Skeletal muscle tissue (tissue), 4 donors: ENCODE data around the gene TGFA. TPM values are rescaled to one million over a fixed set of nuclear protein-coding genes. Genes with fewer than 3 reads are reported as not detected.

Experiments used
- H3K27ac ChIP-seq: one replicate; pipeline ENCODE4 v1.7.0; 2013; ENCODE audit warnings: mild to moderate bottlenecking, low read depth, low read length, inconsistent platforms
- H3K27me3 ChIP-seq, 3 donors: one replicate each; pipeline ENCODE4 v1.7.0; 2013; ENCODE audit warnings: low read length in 3 of 3; ENCODE audit not compliant: control insufficient read depth in 3 of 3, insufficient read depth in 3 of 3
- H3K36me3 ChIP-seq, 3 donors: one replicate each; pipeline ENCODE4 v1.7.0; 2013; ENCODE audit warnings: low read length in 3 of 3; ENCODE audit not compliant: control insufficient read depth in 3 of 3, insufficient read depth in 3 of 3
- H3K4me1 ChIP-seq, 3 donors: one replicate each; pipeline ENCODE4 v1.7.0; 2013; ENCODE audit warnings: low read length in 3 of 3, mild to moderate bottlenecking in 3 of 3; ENCODE audit not compliant: control insufficient read depth in 3 of 3, insufficient read depth in 3 of 3
- H3K4me3 ChIP-seq, 3 donors: one replicate each; pipeline ENCODE4 v1.7.0; 2013; ENCODE audit warnings: low read length in 3 of 3
- H3K9ac ChIP-seq, 3 donors: one replicate each; pipeline ENCODE4 v1.7.0; 2013; ENCODE audit warnings: low read length in 3 of 3, mild to moderate bottlenecking in 3 of 3, moderate library complexity in 2 of 3, low read depth in 1 of 3
- H3K9me3 ChIP-seq, 3 donors: one replicate each; pipeline ENCODE4 v1.7.0; 2013; ENCODE audit warnings: low read length in 3 of 3; ENCODE audit not compliant: control insufficient read depth in 3 of 3
- total RNA-seq: library from RNA; depleted of rRNA; stranded (reverse); fragments of >200 nt; gene quantifications from one replicate; pipeline ENCODE4 v1.2.3, GENCODE V29; 2014
- donor health status: Osteomylitis.

The TGFA gene
- total RNA-seq, 1 donor from 2014 or later = under 0.01 TPM

- H3K36me3 ChIP-seq = no peaks in the 10 kb centered on the region
- H3K27ac ChIP-seq = no peak overlapping the region
- peaks cover 0 to 4% (median 3%) of the 10 kb centered on the region in 3 donors for H3K27me3 ChIP-seq
- no peak overlapping the region for H3K9ac ChIP-seq
- no peak overlapping the region for H3K4me3 ChIP-seq
- H3K9me3 ChIP-seq = no peaks in the 10 kb centered on the region
- H3K4me1 ChIP-seq = no peaks in the 10 kb centered on the region
Measured at GRCh38 chr2:70541481-70542020, 12.1 kb downstream of the TGFA start.

- Histone ChIP-seq H3K9me3 (no peaks in the 10 kb centered on the region), H3K36me3 (no peaks in the 10 kb centered on the region), H3K4me3 (no peak overlapping the region), H3K27ac (no peak overlapping the region), H3K9ac (no peak overlapping the region), H3K27me3 (peaks cover 0 to 4% (median 0%) of the 10 kb centered on the region in 3 donors), H3K4me1 (peaks cover 0 to 2% (median 0%) of the 10 kb centered on the region in 3 donors)
Measured at GRCh38 chr2:70537840-70538239, 15.8 kb downstream of the TGFA start.

- Histone ChIP-seq H3K27me3 (peaks cover 0 to 4% (median 0%) of the 10 kb centered on the region in 3 donors), H3K4me3 (no peak overlapping the region)
Measured at GRCh38 chr2:70536517-70537055, 17.0 kb downstream of the TGFA start.

DNA sequence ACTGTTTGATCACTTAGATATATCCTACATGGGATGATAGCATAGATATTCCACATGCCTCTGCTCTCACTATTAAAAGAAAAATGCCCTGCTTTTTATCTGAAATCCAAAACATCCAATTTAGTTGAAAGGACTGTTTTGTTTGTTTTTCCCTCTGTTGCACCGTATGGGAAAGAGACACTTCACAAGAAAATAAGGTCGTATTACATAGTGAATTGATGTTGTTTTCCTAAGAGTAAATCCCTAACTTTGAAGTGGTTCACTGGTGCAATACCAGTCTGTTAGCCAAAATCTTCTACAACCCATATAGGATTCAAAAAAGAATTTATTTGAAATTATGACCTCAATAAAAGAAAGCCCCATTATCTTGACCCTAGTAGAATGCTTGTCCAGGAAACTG, 18.1 kb downstream of the TGFA start:
- H3K27ac ChIP-seq = no peak overlapping the region

More at GRCh38 chr2:70536517-70537055, 17.0 kb downstream of the TGFA start:
- H3K9me3 ChIP-seq = no peaks in the 10 kb centered on the region
- no peak overlapping the region for H3K9ac ChIP-seq
- H3K36me3 ChIP-seq = no peaks in the 10 kb centered on the region
- H3K27ac ChIP-seq = no peak overlapping the region
- H3K4me1 ChIP-seq = peaks cover 0 to 2% (median 0%) of the 10 kb centered on the region in 3 donors

DNA sequence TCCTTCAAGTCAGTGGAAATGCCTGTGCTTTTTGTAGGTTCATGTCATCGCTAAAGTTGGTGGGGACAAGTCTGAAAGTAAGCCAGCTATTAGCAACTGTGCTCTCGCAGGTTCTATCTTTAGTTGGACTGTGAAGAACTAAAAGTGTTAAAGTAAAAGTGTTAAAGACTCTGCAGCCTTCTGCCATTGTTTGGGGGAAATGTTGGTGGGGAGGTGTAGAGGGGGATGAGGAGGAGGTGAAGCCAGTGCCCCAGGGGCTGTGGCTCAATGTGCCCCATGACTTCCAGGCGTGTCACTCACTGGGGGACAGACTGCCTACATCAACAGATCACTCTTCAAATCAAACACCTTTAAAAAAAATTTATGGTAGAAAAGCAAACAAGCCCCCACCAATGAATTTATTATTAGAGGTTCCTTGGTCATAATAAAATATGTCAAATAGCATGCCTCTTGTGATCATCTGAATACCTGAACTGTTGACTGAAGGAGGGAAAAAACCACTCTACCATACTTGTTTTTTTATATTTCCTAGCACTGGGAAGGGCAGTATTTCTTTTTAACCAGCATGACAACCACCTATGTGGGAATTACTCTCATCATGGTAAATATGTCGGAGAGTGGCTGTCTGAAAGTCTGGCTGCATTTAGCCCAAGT, 19.3 kb downstream of the TGFA start:
- H3K4me1 ChIP-seq = peaks cover 0 to 2% (median 0%) of the 10 kb centered on the region in 3 donors
- no peak overlapping the region for H3K27ac ChIP-seq
- H3K9me3 ChIP-seq = no peaks in the 10 kb centered on the region
- no peaks in the 10 kb centered on the region for H3K36me3 ChIP-seq
- no peak overlapping the region for H3K4me3 ChIP-seq
- no peaks in the 10 kb centered on the region for H3K27me3 ChIP-seq
- H3K9ac ChIP-seq = no peak overlapping the region

More for the DNA sequence above, 18.1 kb downstream of the TGFA start:
- no peaks in the 10 kb centered on the region for H3K36me3 ChIP-seq
- no peak overlapping the region for H3K9ac ChIP-seq
- H3K9me3 ChIP-seq = no peaks in the 10 kb centered on the region
- peaks cover 0 to 2% (median 0%) of the 10 kb centered on the region in 3 donors for H3K4me1 ChIP-seq
- peaks cover 0 to 4% (median 0%) of the 10 kb centered on the region in 3 donors for H3K27me3 ChIP-seq
- H3K4me3 ChIP-seq = no peak overlapping the region

- Histone ChIP-seq H3K27me3 (no peaks in the 10 kb centered on the region), H3K9me3 (no peaks in the 10 kb centered on the region), H3K36me3 (no peaks in the 10 kb centered on the region)
Measured at GRCh38 chr2:70532244-70532935, 21.2 kb downstream of the TGFA start.

DNA sequence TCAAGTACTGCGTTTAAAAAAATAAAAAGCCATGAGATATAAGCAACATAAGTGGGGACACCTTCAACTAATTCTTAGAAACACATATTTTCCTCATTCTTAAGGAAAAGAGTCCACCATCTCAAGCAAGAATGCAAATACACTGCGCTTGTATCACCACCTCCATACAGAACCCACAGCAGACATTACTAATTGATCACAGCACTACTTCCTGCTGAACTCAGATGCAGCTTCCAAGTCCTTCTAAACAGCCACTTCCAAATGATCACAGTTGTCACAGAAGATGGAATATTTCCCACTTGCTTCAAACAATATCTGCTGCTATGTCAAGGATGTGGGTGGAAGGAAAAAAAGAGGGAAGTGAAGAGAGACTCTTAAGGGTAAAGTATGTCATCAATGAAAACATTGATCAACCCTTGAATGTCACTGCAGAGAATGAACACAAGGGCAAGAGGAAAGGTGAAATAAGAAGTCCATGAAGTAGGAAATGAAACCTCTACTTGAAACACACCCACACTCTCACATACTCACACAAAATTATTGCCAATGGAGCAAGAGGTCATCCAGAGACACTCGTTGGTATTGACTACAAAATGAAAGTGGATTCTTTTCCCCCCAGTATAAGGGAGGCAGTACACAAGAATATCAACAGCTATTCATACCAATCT, 22.1 kb downstream of the TGFA start:
- Histone ChIP-seq H3K36me3 (no peaks in the 10 kb centered on the region), H3K9ac (no peak overlapping the region), H3K4me3 (no peak overlapping the region), H3K9me3 (no peaks in the 10 kb centered on the region), H3K27me3 (no peaks in the 10 kb centered on the region), H3K27ac (no peak overlapping the region), H3K4me1 (peaks cover 0 to 2% (median 0%) of the 10 kb centered on the region in 3 donors)

More at GRCh38 chr2:70532244-70532935, 21.2 kb downstream of the TGFA start:
- H3K9ac ChIP-seq = no peak overlapping the region
- peaks cover 0 to 2% (median 0%) of the 10 kb centered on the region in 3 donors for H3K4me1 ChIP-seq
- H3K27ac ChIP-seq = no peak overlapping the region
- no peak overlapping the region for H3K4me3 ChIP-seq

GRCh38 chr2:70529610-70530009, 24.0 kb downstream of the TGFA start:
- Histone ChIP-seq H3K27ac (no peak overlapping the region), H3K27me3 (peaks cover 0 to 5% (median 3%) of the 10 kb centered on the region in 3 donors), H3K4me1 (peaks cover 0 to under 1% (median 0%) of the 10 kb centered on the region in 3 donors)

GRCh38 chr2:70528929-70529328, 24.7 kb downstream of the TGFA start:
- H3K36me3 ChIP-seq = no peaks in the 10 kb centered on the region
- no peaks in the 10 kb centered on the region for H3K9me3 ChIP-seq
- H3K4me1 ChIP-seq = no peaks in the 10 kb centered on the region
- no peak overlapping the region for H3K9ac ChIP-seq
- no peak overlapping the region for H3K27ac ChIP-seq
- peaks cover 0 to 5% (median 3%) of the 10 kb centered on the region in 3 donors for H3K27me3 ChIP-seq
- no peak overlapping the region for H3K4me3 ChIP-seq

More at GRCh38 chr2:70529610-70530009, 24.0 kb downstream of the TGFA start:
- Histone ChIP-seq H3K4me3 (no peak overlapping the region), H3K36me3 (no peaks in the 10 kb centered on the region), H3K9ac (no peak overlapping the region), H3K9me3 (no peaks in the 10 kb centered on the region)
